ENCODE measurements around the gene MAGEA4. TPM values are rescaled to one million over a fixed set of nuclear protein-coding genes. Genes with fewer than 3 reads are reported as not detected.

The MAGEA4 gene, protein sequence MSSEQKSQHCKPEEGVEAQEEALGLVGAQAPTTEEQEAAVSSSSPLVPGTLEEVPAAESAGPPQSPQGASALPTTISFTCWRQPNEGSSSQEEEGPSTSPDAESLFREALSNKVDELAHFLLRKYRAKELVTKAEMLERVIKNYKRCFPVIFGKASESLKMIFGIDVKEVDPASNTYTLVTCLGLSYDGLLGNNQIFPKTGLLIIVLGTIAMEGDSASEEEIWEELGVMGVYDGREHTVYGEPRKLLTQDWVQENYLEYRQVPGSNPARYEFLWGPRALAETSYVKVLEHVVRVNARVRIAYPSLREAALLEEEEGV
- not detected in 2 replicates for total RNA-seq

GRCh38 chrX:151912780-151913179 lies at the start of gene MAGEA4:
TSS of gene MAGEA4 (plus strand) at chrX:151912889. CDS start at chrX:151923665, 10,776 bp downstream.

Other genes starting within 250 kb of the MAGEA4 start
- not detected in 2 replicates for gene PRRG3, start 217.4 kb upstream of the MAGEA4 start, total RNA-seq
- gene FATE1, start 196.9 kb upstream of the MAGEA4 start, total RNA-seq: not detected in 2 replicates
- gene CNGA2, start 178.1 kb upstream of the MAGEA4 start, total RNA-seq: not detected in 2 replicates
- 5.4 and 11.0 TPM in 2 replicates for gene GABRE, start 61.8 kb downstream of the MAGEA4 start, total RNA-seq
- gene MAGEA10, start 225.7 kb downstream of the MAGEA4 start, total RNA-seq: not detected in 2 replicates